HS-5 (cell line): ENCODE data around the gene TIAL1.
A peak's percentile ranks its signal among the peaks of the same experiment; 100 is the strongest.

ENCODE experiments used
- DNase-seq: peaks from one replicate; pipeline ENCODE4 v3.0.0-alpha.2; 2012; ENCODE audit warnings: low read depth

TIAL1 gene

GRCh38 chr10:119528663-119529237 lies 68.0 kb downstream of the TIAL1 start:
- peak; percentile 88 for DNase-seq

- DNase-seq: no peak
Observed at GRCh38 chr10:119526621-119527592, 69.9 kb downstream of the TIAL1 start.

GRCh38 chr10:119526149-119526548 lies 70.6 kb downstream of the TIAL1 start:
- no peak for DNase-seq

- no peak for DNase-seq
Observed at GRCh38 chr10:119525116-119525515, 71.6 kb downstream of the TIAL1 start.

GRCh38 chr10:119524720-119525070 lies 72.1 kb downstream of the TIAL1 start:
- DNase-seq: no peak

- no peak for DNase-seq
Observed at GRCh38 chr10:119523895-119524719, 72.7 kb downstream of the TIAL1 start.
